K562 (cell line): ENCODE data around the gene GLDC. TPM values are rescaled to one million over a fixed set of nuclear protein-coding genes. Genes with fewer than 3 reads are reported as not detected.

ENCODE experiments used
- BDP1 ChIP-seq: IDR thresholded peaks from 3 replicates; pipeline ENCODE4 v1.6.1; 2011; ENCODE audit not compliant: insufficient read length, insufficient read depth
- E2F8 ChIP-seq: fragments of 450-650 bp; IDR thresholded peaks from 2 replicates; pipeline ENCODE4 v1.7.1; 2018; ENCODE audit warnings: mild to moderate bottlenecking, low read depth; ENCODE audit not compliant: partially characterized antibody
- FOXJ3 ChIP-seq: sonication (generic); formaldehyde crosslinking; IDR thresholded peaks from 2 replicates; pipeline ENCODE4 v1.4.0; 2020; ENCODE audit warnings: mild to moderate bottlenecking, missing genetic modification reagents
- KHSRP ChIP-seq: fragments of 450-650 bp; IDR thresholded peaks from 2 replicates; pipeline ENCODE4 v1.6.1; 2017
- MAFK ChIP-seq: IDR thresholded peaks from 2 replicates; pipeline ENCODE4 v1.6.1; 2011; ENCODE audit warnings: low read length, improper control_type of control experiment
- NR1H2 ChIP-seq: sonication (generic); formaldehyde crosslinking; IDR thresholded peaks from 2 replicates; pipeline ENCODE4 v1.4.0; 2020; ENCODE audit warnings: mild to moderate bottlenecking, missing genetic modification reagents
- POLR2AphosphoS2 ChIP-seq: IDR thresholded peaks from 2 replicates; pipeline ENCODE4 v1.6.1; 2012; ENCODE audit warnings: low read length, improper control_type of control experiment
- POLR2AphosphoS5 ChIP-seq: IDR thresholded peaks from 2 replicates; pipeline ENCODE4 v1.6.1; 2011; ENCODE audit warnings: mild to moderate bottlenecking, low read depth, low read length, moderate library complexity; ENCODE audit not compliant: control insufficient read depth, insufficient read depth
- REST ChIP-seq, 2 experiments: fragments of 450-650 bp; formaldehyde crosslinking in 1 of 2; IDR thresholded peaks; 2 replicates each; pipeline versions ENCODE4 v1.4.0 to v1.6.1; 2014 to 2020; ENCODE audit warnings: mild to moderate bottlenecking in 2 of 2, borderline replicate concordance in 1 of 2, low read depth in 1 of 2
- STAT5B ChIP-seq: fragments of 250-450 bp; sonication (Bioruptor Pico); IDR thresholded peaks from 2 replicates; pipeline ENCODE4 v1.8.0; 2021; ENCODE audit warnings: mild to moderate bottlenecking, inconsistent platforms
- TSC22D4 ChIP-seq: fragments of 450-650 bp; IDR thresholded peaks from 2 replicates; pipeline ENCODE4 v1.6.1; 2016; ENCODE audit warnings: missing genetic modification characterization, missing biosample characterization, control low read depth
- ZNF212 ChIP-seq: fragments of 450-650 bp; formaldehyde crosslinking; IDR thresholded peaks from 2 replicates; pipeline ENCODE4 v1.4.0; 2020; ENCODE audit warnings: mild to moderate bottlenecking
- ZNF449 ChIP-seq: fragments of 250-450 bp; sonication (Bioruptor Pico); IDR thresholded peaks from 2 replicates; pipeline ENCODE4 v1.8.0; 2022; ENCODE audit warnings: moderate library complexity, mild to moderate bottlenecking, inconsistent platforms
- ZNF511 ChIP-seq: sonication (generic); formaldehyde crosslinking; IDR thresholded peaks from 2 replicates; pipeline ENCODE4 v1.8.0; 2022; ENCODE audit warnings: mild to moderate bottlenecking, missing genetic modification reagents
- polyA plus RNA-seq, 8 experiments: library from polyadenylated mRNA; depleted of rRNA in 4 of 8; stranded (reverse) in 5 of 8; unstranded in 3 of 8; fragments of >200 nt; fragmentation: Nextera tagmentation in 2 of 8; fragmentation: Illumina TruSeq in 1 of 8; extraction: Ambion mirVana in 2 of 8; extraction: Trizol in 1 of 8; gene quantifications; 2 replicates each; pipeline versions ENCODE4 v1.2.1 to v1.2.3, GENCODE V29; 2011 to 2014; ENCODE audit warnings: inconsistent platforms in 1 of 8, missing spikeins in 1 of 8
- total RNA-seq, 7 experiments: library from RNA; depleted of rRNA in 6 of 7; stranded (reverse); fragments of >200 nt in 6 of 7; fragmentation: Illumina TruSeq in 2 of 7; extraction: Trizol in 2 of 7; gene quantifications; 2 replicates each; pipeline versions ENCODE4 v1.2.1 to v1.2.3, GENCODE V29; 2011 to 2021; ENCODE audit warnings: low replicate concordance in 1 of 7

GLDC gene
- total and polyA plus RNA-seq, 9 of the 15 experiments (the other 6 are each of a cell fraction or from before 2014, with no cell fraction given) = 0.03 to 0.27 (median 0.08) TPM; not detected in 6

GRCh38 chr9:6681147-6681956 lies 35.8 kb upstream of the GLDC start (continued):
- TF ChIP-seq BDP1 (no peak), TSC22D4 (tag) (no peak), ZNF212 (CRISPR knock-in tag) (no peak), KHSRP (no peak), FOXJ3 (CRISPR knock-in tag) (no peak), MAFK (no peak), E2F8 (no peak), ZNF449 (CRISPR knock-in tag) (no peak), NR1H2 (CRISPR knock-in tag) (no peak; the same call in 1 of the 2 replicates), ZNF511 (CRISPR knock-in tag) (no peak; the same call in 1 of the 2 replicates), STAT5B (no peak), POLR2AphosphoS2 (no peak), POLR2AphosphoS5 (peak; percentile 62), REST (IDR thresholded peaks at IDR 0.05; ENCODE audit: borderline replicate concordance) (peak; percentile 78), REST (CRISPR knock-in tag; IDR thresholded peaks at IDR 0.05; ENCODE audit: low read depth) (no peak; the same call in 1 of the 2 replicates)
